RWPE2 (cell line): ENCODE results near the gene TRPC5OS.

Experiments
- ATAC-seq: fragments of 200-7000 bp; cut with Tn5 transposase; 3 replicates; pipeline ENCODE4 v1.9.1; 2021; ENCODE audit warnings: low read depth
- DNase-seq: peaks from one replicate; pipeline ENCODE4 v3.0.0-alpha.2; 2020; ENCODE audit warnings: low spot score
- H3K27ac ChIP-seq: fragments of 450-650 bp; 2 replicates; pipeline ENCODE4 v1.5.1; 2017; ENCODE audit warnings: mild to moderate bottlenecking; ENCODE audit not compliant: poor library complexity, severe bottlenecking
- H3K27me3 ChIP-seq: fragments of 250-450 bp; sonication (Bioruptor Pico); 2 replicates; pipeline ENCODE4 v1.5.1; 2021; ENCODE audit warnings: mild to moderate bottlenecking, moderate library complexity; ENCODE audit not compliant: insufficient read depth, poor library complexity, severe bottlenecking
- H3K36me3 ChIP-seq: fragments of 250-450 bp; sonication (Bioruptor Pico); 2 replicates; pipeline ENCODE4 v1.5.1; 2020; ENCODE audit warnings: low read depth, mild to moderate bottlenecking, moderate library complexity
- H3K4me1 ChIP-seq: fragments of 250-450 bp; sonication (Bioruptor Pico); 2 replicates; pipeline ENCODE4 v1.5.1; 2021; ENCODE audit warnings: mild to moderate bottlenecking, moderate library complexity; ENCODE audit not compliant: insufficient read depth, poor library complexity, severe bottlenecking
- H3K4me3 ChIP-seq: fragments of 250-450 bp; sonication (Bioruptor Pico); 2 replicates; pipeline ENCODE4 v1.5.1; 2021; ENCODE audit warnings: mild to moderate bottlenecking, moderate library complexity; ENCODE audit not compliant: severe bottlenecking
- H3K9me3 ChIP-seq: fragments of 250-450 bp; sonication (Bioruptor Pico); 2 replicates; pipeline ENCODE4 v1.5.1; 2021; ENCODE audit warnings: mild to moderate bottlenecking, moderate library complexity; ENCODE audit not compliant: severe bottlenecking
- TF ChIP-seq, protein P1 (sequence below): fragments of 450-650 bp; IDR thresholded peaks from one replicate; pipeline ENCODE4 v1.5.1; 2017; ENCODE audit warnings: mild to moderate bottlenecking, moderate library complexity; ENCODE audit not compliant: poor library complexity, severe bottlenecking

Gene TRPC5OS

DNA sequence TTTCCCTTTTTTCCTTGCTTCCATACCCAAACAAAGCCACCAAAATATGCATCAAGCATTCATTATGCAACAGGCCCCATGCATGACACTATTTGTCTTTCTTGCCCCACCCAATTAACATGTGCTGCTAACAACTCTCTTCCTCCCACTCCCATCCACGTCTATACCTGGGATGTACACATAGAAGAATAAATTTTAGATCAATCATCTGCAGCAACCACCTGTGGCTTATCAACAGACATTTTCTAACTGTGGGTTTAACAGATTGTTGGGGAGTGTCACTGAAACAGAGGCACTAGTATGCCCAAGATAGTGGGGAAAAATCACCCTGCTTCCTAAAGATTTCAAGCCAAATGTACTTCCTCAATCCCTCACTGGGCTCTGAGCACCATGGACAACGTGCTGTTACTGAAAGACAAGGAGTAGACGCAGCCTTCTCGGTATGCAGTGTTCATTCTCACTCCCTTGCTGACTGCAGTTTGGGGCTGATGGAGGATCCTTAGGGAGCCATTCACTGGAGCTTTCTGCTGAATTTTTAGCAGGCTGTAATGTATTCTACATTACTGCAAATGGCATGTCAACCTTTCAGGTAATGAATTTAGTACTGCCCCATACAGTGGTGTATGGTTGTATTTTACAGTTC, 28.4 kb upstream of the TRPC5OS start:
- DNase-seq (no peak), ATAC-seq (no peak)
- Histone ChIP-seq H3K36me3 (no peaks in the 10 kb centered on the region), H3K4me3 (no peak overlapping the region), H3K27ac (no peak overlapping the region), H3K4me1 (no peaks in the 10 kb centered on the region), H3K9me3 (no peaks in the 10 kb centered on the region), H3K27me3 (no peaks in the 10 kb centered on the region)
- TF ChIP-seq, protein P1, sequence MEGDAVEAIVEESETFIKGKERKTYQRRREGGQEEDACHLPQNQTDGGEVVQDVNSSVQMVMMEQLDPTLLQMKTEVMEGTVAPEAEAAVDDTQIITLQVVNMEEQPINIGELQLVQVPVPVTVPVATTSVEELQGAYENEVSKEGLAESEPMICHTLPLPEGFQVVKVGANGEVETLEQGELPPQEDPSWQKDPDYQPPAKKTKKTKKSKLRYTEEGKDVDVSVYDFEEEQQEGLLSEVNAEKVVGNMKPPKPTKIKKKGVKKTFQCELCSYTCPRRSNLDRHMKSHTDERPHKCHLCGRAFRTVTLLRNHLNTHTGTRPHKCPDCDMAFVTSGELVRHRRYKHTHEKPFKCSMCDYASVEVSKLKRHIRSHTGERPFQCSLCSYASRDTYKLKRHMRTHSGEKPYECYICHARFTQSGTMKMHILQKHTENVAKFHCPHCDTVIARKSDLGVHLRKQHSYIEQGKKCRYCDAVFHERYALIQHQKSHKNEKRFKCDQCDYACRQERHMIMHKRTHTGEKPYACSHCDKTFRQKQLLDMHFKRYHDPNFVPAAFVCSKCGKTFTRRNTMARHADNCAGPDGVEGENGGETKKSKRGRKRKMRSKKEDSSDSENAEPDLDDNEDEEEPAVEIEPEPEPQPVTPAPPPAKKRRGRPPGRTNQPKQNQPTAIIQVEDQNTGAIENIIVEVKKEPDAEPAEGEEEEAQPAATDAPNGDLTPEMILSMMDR: no peak

DNA sequence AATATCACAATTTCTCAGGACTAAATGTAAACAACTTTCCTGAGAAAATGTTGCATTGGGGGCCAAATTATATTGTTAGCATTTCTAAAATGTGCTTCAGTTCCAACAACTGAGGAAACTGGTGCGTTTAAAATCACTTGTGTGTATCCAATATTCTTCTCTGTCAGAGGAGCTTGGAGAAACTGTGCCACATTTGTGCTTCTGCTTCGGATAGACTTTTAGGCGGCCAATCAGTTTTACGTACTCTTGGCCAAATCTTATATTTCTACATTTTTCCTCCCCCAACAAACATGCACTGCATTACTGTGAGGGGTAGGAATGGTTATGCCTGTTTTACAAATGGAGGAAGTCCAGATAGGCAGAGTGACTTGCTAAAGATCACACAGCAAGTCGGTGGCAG, 27.4 kb upstream of the TRPC5OS start:
- TF ChIP-seq, protein P1: no peak
- H3K27ac ChIP-seq: no peak overlapping the region
- no peaks in the 10 kb centered on the region for H3K27me3 ChIP-seq
- no peak for ATAC-seq
- no peaks in the 10 kb centered on the region for H3K4me1 ChIP-seq
- no peaks in the 10 kb centered on the region for H3K9me3 ChIP-seq
- H3K36me3 ChIP-seq: no peaks in the 10 kb centered on the region
- no peak for DNase-seq
- H3K4me3 ChIP-seq: no peak overlapping the region

DNA sequence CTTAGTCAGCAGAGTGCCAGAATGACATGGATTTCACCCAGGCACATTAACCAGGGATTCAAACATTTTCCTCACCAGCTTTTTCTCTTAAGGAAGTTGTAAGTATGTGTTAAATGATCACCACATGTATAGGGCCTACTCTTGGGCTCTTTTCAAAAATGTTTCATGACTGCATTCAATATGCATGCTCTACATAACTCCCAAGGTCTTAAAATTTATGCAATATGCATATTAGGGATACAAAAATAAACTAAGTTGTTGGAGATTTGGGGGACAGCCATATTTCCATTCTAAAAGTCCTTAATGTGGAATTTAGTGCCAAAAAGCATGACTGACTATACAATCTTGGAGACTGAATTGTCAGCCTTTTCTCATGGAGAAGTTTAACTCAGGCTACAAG, 25.0 kb upstream of the TRPC5OS start:
- ATAC-seq (no peak), DNase-seq (no peak)
- no peak overlapping the region for H3K27ac ChIP-seq
- H3K9me3 ChIP-seq: no peaks in the 10 kb centered on the region
- no peaks in the 10 kb centered on the region for H3K4me1 ChIP-seq
- no peaks in the 10 kb centered on the region for H3K36me3 ChIP-seq
- TF ChIP-seq, protein P1: no peak
- no peaks in the 10 kb centered on the region for H3K27me3 ChIP-seq
- H3K4me3 ChIP-seq: no peak overlapping the region

DNA sequence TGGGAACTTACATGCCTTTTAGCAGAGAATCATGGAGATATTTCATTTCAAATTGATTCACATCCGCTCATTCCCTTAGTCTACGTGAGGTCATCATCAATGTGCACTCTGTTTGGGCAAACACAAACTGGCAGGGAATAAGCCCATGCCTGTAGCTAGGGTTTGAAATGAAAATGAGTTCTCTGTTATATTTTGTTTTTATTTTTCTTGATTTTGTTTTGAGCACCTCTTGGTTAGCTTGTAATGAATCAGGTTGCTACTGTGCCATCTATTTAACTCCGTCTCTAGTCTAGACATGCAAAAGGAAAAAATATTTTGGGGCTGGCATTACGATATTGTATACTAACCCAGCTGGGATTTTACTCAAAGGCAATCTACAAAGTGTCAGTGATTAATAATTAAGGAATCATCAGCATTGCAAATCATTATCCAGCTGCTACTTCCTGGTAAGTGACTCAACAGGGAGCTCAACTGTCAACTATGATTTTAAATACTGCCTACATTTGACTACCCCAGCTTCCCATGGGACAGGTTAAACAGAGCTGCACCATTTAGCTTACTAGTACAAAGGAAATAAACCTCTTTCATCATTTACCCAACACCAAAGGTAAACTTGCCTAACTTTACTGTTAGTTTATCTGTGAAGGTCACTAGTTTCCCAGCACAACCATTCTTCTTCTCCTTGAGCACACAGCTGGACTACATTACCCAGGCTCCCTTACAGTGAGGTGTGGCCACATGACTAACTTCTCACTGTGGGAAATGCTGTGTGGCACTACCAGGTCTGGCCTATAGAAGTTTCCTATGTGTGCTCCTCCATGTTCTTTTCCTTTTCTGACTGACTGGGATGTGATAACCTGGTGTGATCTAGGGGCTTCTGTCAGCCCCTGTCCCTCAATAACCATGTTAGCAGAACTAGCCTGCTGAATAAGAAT, 21.2 kb upstream of the TRPC5OS start:
- ATAC-seq (no peak), DNase-seq (no peak)
- TF ChIP-seq, protein P1: no peak
- Histone ChIP-seq H3K4me1 (no peaks in the 10 kb centered on the region), H3K36me3 (no peaks in the 10 kb centered on the region), H3K9me3 (no peaks in the 10 kb centered on the region), H3K27me3 (no peaks in the 10 kb centered on the region), H3K27ac (no peak overlapping the region), H3K4me3 (no peak overlapping the region)
